ENCODE data around the gene SLC39A5.
A peak's percentile ranks its signal among the peaks of the same experiment; 100 is the strongest.
"Not testable (repeated sequence)": the region's sequence is repeated elsewhere in the genome, so short reads cannot be mapped to it uniquely, and the experiment has no call there.

The SLC39A5 gene

GRCh38 chr12:56247923-56248322, 18.1 kb downstream of the SLC39A5 start:
- no peak for DNase-seq (ENCODE audit: low read depth)

GRCh38 chr12:56248711-56249110, 18.9 kb downstream of the SLC39A5 start:
- no peak for DNase-seq (ENCODE audit: low read depth)

- no peak for DNase-seq (ENCODE audit: low read depth)
Observed at GRCh38 chr12:56252649-56253048, 22.8 kb downstream of the SLC39A5 start.

GRCh38 chr12:56253091-56253490, 23.2 kb downstream of the SLC39A5 start:
- DNase-seq (ENCODE audit: low read depth) = no peak

- no peak for DNase-seq (ENCODE audit: low read depth)
Observed at GRCh38 chr12:56255671-56256070, 25.8 kb downstream of the SLC39A5 start.

- no peak for DNase-seq (ENCODE audit: low read depth)
Observed at GRCh38 chr12:56256326-56256960, 26.6 kb downstream of the SLC39A5 start.

- DNase-seq (ENCODE audit: low read depth) = no peak
Observed at GRCh38 chr12:56257071-56257470, 27.2 kb downstream of the SLC39A5 start.

GRCh38 chr12:56257491-56258067, 27.7 kb downstream of the SLC39A5 start:
- DNase-seq (ENCODE audit: low read depth) = no peak

GRCh38 chr12:56258068-56258819, 28.4 kb downstream of the SLC39A5 start, which contains the start of gene ANKRD52:
ANKRD52 (minus strand) TSS chr12:56258384; CDS start chr12:56258269, 115 bp downstream.
- peak; percentile 68 for DNase-seq (ENCODE audit: low read depth)

GRCh38 chr12:56258820-56259183, 29.0 kb downstream of the SLC39A5 start:
- no peak for DNase-seq (ENCODE audit: low read depth)

GRCh38 chr12:56260380-56260779, 30.5 kb downstream of the SLC39A5 start:
- DNase-seq (ENCODE audit: low read depth) = no peak

GRCh38 chr12:56260921-56261320, 31.1 kb downstream of the SLC39A5 start:
- no peak for DNase-seq (ENCODE audit: low read depth)

- no peak for DNase-seq (ENCODE audit: low read depth)
Observed at GRCh38 chr12:56261503-56262232, 31.8 kb downstream of the SLC39A5 start.

- DNase-seq (ENCODE audit: low read depth) = not testable (repeated sequence)
Observed at GRCh38 chr12:56262955-56263354, 33.1 kb downstream of the SLC39A5 start.

- not testable (repeated sequence) for DNase-seq (ENCODE audit: low read depth)
Observed at GRCh38 chr12:56266068-56266692, 36.3 kb downstream of the SLC39A5 start.

- DNase-seq (ENCODE audit: low read depth) = peak; percentile 85
Observed at GRCh38 chr12:56266693-56267442, 37.0 kb downstream of the SLC39A5 start, which contains the start of gene COQ10A. COQ10A (plus strand) TSS chr12:56266942; CDS start chr12:56267119, 177 bp downstream.

GRCh38 chr12:56267443-56268071, 37.7 kb downstream of the SLC39A5 start:
- no peak for DNase-seq (ENCODE audit: low read depth)

- no peak for DNase-seq (ENCODE audit: low read depth)
Observed at GRCh38 chr12:56271031-56271430, 41.2 kb downstream of the SLC39A5 start.

GRCh38 chr12:56272468-56272867, 42.6 kb downstream of the SLC39A5 start:
- not testable (repeated sequence) for DNase-seq (ENCODE audit: low read depth)

GRCh38 chr12:56274299-56274698, 44.4 kb downstream of the SLC39A5 start:
- DNase-seq (ENCODE audit: low read depth) = no peak

GRCh38 chr12:56278905-56279304, 49.1 kb downstream of the SLC39A5 start:
- no peak for DNase-seq (ENCODE audit: low read depth)

All from stimulated activated CD4-positive, alpha-beta T cell treated with anti-CD3 and anti-CD28 coated beads, Interleukin-2, amount 100 ng/mL, for 4 hours (primary cell).